Mesenchymal stem cell (in vitro differentiated cells and primary cell): Measurements from ENCODE around the gene PRKACA.
A peak's percentile ranks its signal among the peaks of the same experiment; 100 is the strongest.

ENCODE experiments used
- DNase-seq: peaks from one replicate; pipeline ENCODE4 v3.0.0-alpha.2; 2013
- H2AFZ ChIP-seq: one replicate; pipeline ENCODE4 v1.6.1; 2013; ENCODE audit warnings: low read depth, mild to moderate bottlenecking, control low read depth, inconsistent platforms, low read length, moderate library complexity
- H2AK5ac ChIP-seq: 2 replicates; pipeline ENCODE4 v1.6.1; 2013; ENCODE audit warnings: low read length, moderate library complexity, mild to moderate bottlenecking, inconsistent platforms; ENCODE audit not compliant: severe bottlenecking
- H2BK120ac ChIP-seq: one replicate; pipeline ENCODE4 v1.6.1; 2013; ENCODE audit warnings: low read depth, mild to moderate bottlenecking, inconsistent platforms, low read length, moderate library complexity
- H2BK12ac ChIP-seq, 2 experiments: one replicate each; pipeline ENCODE4 v1.6.1; 2013; ENCODE audit warnings: inconsistent platforms in 2 of 2, low read length in 2 of 2, mild to moderate bottlenecking in 2 of 2, moderate library complexity in 2 of 2, control low read depth in 1 of 2
- H2BK15ac ChIP-seq: one replicate; pipeline ENCODE4 v1.6.1; 2013; ENCODE audit warnings: mild to moderate bottlenecking, low read depth, inconsistent platforms; ENCODE audit not compliant: poor library complexity, severe bottlenecking
- H2BK5ac ChIP-seq: 2 replicates; pipeline ENCODE4 v1.6.1; 2013; ENCODE audit warnings: low read depth, mild to moderate bottlenecking, low read length, control low read depth, inconsistent platforms; ENCODE audit not compliant: poor library complexity, severe bottlenecking
- H3K14ac ChIP-seq, 2 experiments: one replicate each; pipeline ENCODE4 v1.6.1; 2013; ENCODE audit warnings: inconsistent platforms in 2 of 2, low read length in 2 of 2, control low read depth in 1 of 2, mild to moderate bottlenecking in 1 of 2, moderate library complexity in 1 of 2
- H3K18ac ChIP-seq, 2 experiments: one replicate each; pipeline ENCODE4 v1.6.1; 2013; ENCODE audit warnings: inconsistent platforms in 2 of 2, low read length in 2 of 2, control low read depth in 1 of 2, low read depth in 1 of 2, mild to moderate bottlenecking in 1 of 2
- H3K23ac ChIP-seq, 2 experiments: one replicate each; pipeline ENCODE4 v1.6.1; 2013; ENCODE audit warnings: inconsistent platforms in 2 of 2, low read length in 2 of 2, mild to moderate bottlenecking in 2 of 2, moderate library complexity in 2 of 2, control low read depth in 1 of 2
- H3K27ac ChIP-seq: 2 replicates; pipeline ENCODE4 v1.5.1; 2013; ENCODE audit warnings: mild to moderate bottlenecking, moderate library complexity, low read length, control low read depth, inconsistent platforms; ENCODE audit not compliant: poor library complexity, severe bottlenecking
- H3K27me3 ChIP-seq, 2 experiments: 2 replicates each; pipeline versions ENCODE4 v1.6.1 to v1.7.0; 2013; ENCODE audit warnings: low read length in 2 of 2, mild to moderate bottlenecking in 2 of 2, moderate library complexity in 2 of 2, control low read depth in 1 of 2, inconsistent platforms in 1 of 2; ENCODE audit not compliant: control insufficient read depth in 1 of 2, insufficient read depth in 1 of 2
- H3K36me3 ChIP-seq, 2 experiments: 2 replicates each; pipeline versions ENCODE4 v1.6.1 to v1.7.0; 2013; ENCODE audit warnings: low read length in 2 of 2, control low read depth in 1 of 2, inconsistent platforms in 1 of 2, low read depth in 1 of 2, mild to moderate bottlenecking in 1 of 2; ENCODE audit not compliant: insufficient read depth in 2 of 2, control insufficient read depth in 1 of 2
- H3K4ac ChIP-seq, 2 experiments: one replicate each; pipeline ENCODE4 v1.6.1; 2013; ENCODE audit warnings: inconsistent platforms in 2 of 2, low read length in 2 of 2, mild to moderate bottlenecking in 2 of 2, moderate library complexity in 2 of 2, control low read depth in 1 of 2, low read depth in 1 of 2
- H3K4me1 ChIP-seq: 2 replicates; pipeline ENCODE4 v1.6.1; 2013; ENCODE audit warnings: low read depth, low read length, control low read depth; ENCODE audit not compliant: control insufficient read depth, insufficient read depth
- H3K4me2 ChIP-seq: 2 replicates; pipeline ENCODE4 v1.6.1; 2013; ENCODE audit warnings: low read length, mild to moderate bottlenecking, inconsistent platforms; ENCODE audit not compliant: poor library complexity, severe bottlenecking
- H3K4me3 ChIP-seq, 2 experiments: 2 replicates each; pipeline versions ENCODE4 v1.5.1 to v1.7.0; 2013; ENCODE audit warnings: low read length in 2 of 2, mild to moderate bottlenecking in 2 of 2, control low read depth in 1 of 2, low read depth in 1 of 2; ENCODE audit not compliant: insufficient read depth in 1 of 2
- H3K79me1 ChIP-seq: replicated peaks from 2 replicates; pipeline ENCODE4 v1.6.1; 2013; ENCODE audit warnings: mild to moderate bottlenecking, control low read depth, low read length, inconsistent platforms; ENCODE audit not compliant: poor library complexity, severe bottlenecking
- H3K9ac ChIP-seq: 2 replicates; pipeline ENCODE4 v1.7.0; 2013; ENCODE audit warnings: mild to moderate bottlenecking, low read length, moderate library complexity
- H3K9me3 ChIP-seq: 2 replicates; pipeline ENCODE4 v1.7.0; 2013; ENCODE audit warnings: mild to moderate bottlenecking, low read length; ENCODE audit not compliant: control insufficient read depth
- H4K8ac ChIP-seq: one replicate; pipeline ENCODE4 v1.6.1; 2013; ENCODE audit warnings: inconsistent platforms, mild to moderate bottlenecking, low read length, moderate library complexity
- H4K91ac ChIP-seq: one replicate; pipeline ENCODE4 v1.6.1; 2013; ENCODE audit warnings: mild to moderate bottlenecking, low read length, inconsistent platforms
- WGBS: methylation state at CpG from one replicate; pipeline ENCODE4 v1.1.7; 2013; ENCODE audit warnings: mixed read lengths; 5-methylcytosine and 5-hydroxymethylcytosine counted together

The PRKACA gene

GRCh38 chr19:14073925-14074838 is 43.4 kb downstream of the PRKACA start:
- peak overlapping the region; percentile 47 for H2AFZ ChIP-seq
- no peaks in the 10 kb centered on the region for H3K9me3 ChIP-seq
- H3K23ac ChIP-seq = peak overlapping the region in 1 of 2 experiments; percentile 40
- H4K8ac ChIP-seq = peak overlapping the region; percentile 35
- H3K4me2 ChIP-seq = peak overlapping the region; percentile 95
- peak overlapping the region; percentile 69 to 93 for H3K4me3 ChIP-seq
- H3K18ac ChIP-seq = peak overlapping the region in 1 of 2 experiments; percentile 4
- H3K27me3 ChIP-seq = peaks cover 0 to 3% of the 10 kb centered on the region in 2 experiments
- no peak overlapping the region for H2AK5ac ChIP-seq
- H4K91ac ChIP-seq = no peak overlapping the region
- WGBS = 14% methylated on average over 42 of the region's 44 CpGs
- peak; percentile 63 for DNase-seq
- H2BK15ac ChIP-seq = peak overlapping the region; percentile 18
- H2BK5ac ChIP-seq = no peak overlapping the region
- H3K27ac ChIP-seq = no peak overlapping the region
- H3K4ac ChIP-seq = peak overlapping the region in 1 of 2 experiments; percentile 11
- H3K14ac ChIP-seq = peak overlapping the region in 1 of 2 experiments; percentile 23
- H3K9ac ChIP-seq = peak overlapping the region; percentile 90
- H3K36me3 ChIP-seq = no peaks in the 10 kb centered on the region
- peaks cover 29% of the 10 kb centered on the region for H3K4me1 ChIP-seq
- peak overlapping the region in 1 of 2 experiments; percentile 38 for H2BK12ac ChIP-seq
- no peak overlapping the region for H2BK120ac ChIP-seq
- H3K79me1 ChIP-seq = peaks cover 3% of the 10 kb centered on the region

GRCh38 chr19:14073261-14073924 is 44.2 kb downstream of the PRKACA start:
- H3K36me3 ChIP-seq = no peaks in the 10 kb centered on the region
- H3K4ac ChIP-seq = no peak overlapping the region
- H3K27me3 ChIP-seq = peaks cover 0 to 3% of the 10 kb centered on the region in 2 experiments
- peaks cover 29% of the 10 kb centered on the region for H3K4me1 ChIP-seq
- no peaks in the 10 kb centered on the region for H3K9me3 ChIP-seq
- WGBS = under 1% methylated on average over 48 of the region's 106 CpGs
- H3K14ac ChIP-seq = peak overlapping the region in 1 of 2 experiments; percentile 23
- no peak overlapping the region for H3K27ac ChIP-seq
- H3K18ac ChIP-seq = peak overlapping the region in 1 of 2 experiments; percentile 61
- H4K8ac ChIP-seq = peak overlapping the region; percentile 72
- peak overlapping the region; percentile 69 to 93 for H3K4me3 ChIP-seq
- peak overlapping the region; percentile 90 for H3K9ac ChIP-seq
- no peak overlapping the region for H2BK15ac ChIP-seq
- H2BK120ac ChIP-seq = no peak overlapping the region
- H3K4me2 ChIP-seq = peak overlapping the region; percentile 95
- peak overlapping the region; percentile 47 for H2AFZ ChIP-seq
- H3K79me1 ChIP-seq = peaks cover 3% of the 10 kb centered on the region
- no peak overlapping the region for H3K23ac ChIP-seq
- peak; percentile 75 for DNase-seq
- H2AK5ac ChIP-seq = no peak overlapping the region
- no peak overlapping the region for H2BK5ac ChIP-seq
- H2BK12ac ChIP-seq = no peak overlapping the region
- H4K91ac ChIP-seq = peak overlapping the region; percentile 40

- DNase-seq = peak; percentile 61
- Histone ChIP-seq H3K18ac (peak within 1 kb of the TSS in 1 of 2 experiments; percentile 82), H3K9ac (peak within 1 kb of the TSS; percentile 90), H2AK5ac (no peak within 1 kb of the TSS), H3K23ac (no peak within 1 kb of the TSS), H3K79me1 (peaks cover 3% of the 10 kb centered on the region), H3K4me1 (peaks cover 29% of the 10 kb centered on the region), H2BK12ac (peak within 1 kb of the TSS in 1 of 2 experiments; percentile 19), H2AFZ (peak within 1 kb of the TSS; percentile 89), H3K27me3 (peaks cover 0 to 3% of the 10 kb centered on the region in 2 experiments), H4K91ac (peak within 1 kb of the TSS; percentile 40), H2BK5ac (no peak within 1 kb of the TSS), H3K14ac (peak within 1 kb of the TSS in 1 of 2 experiments; percentile 23), H2BK120ac (no peak within 1 kb of the TSS), H4K8ac (peak within 1 kb of the TSS; percentile 72), H3K27ac (no peak within 1 kb of the TSS), H3K9me3 (no peaks in the 10 kb centered on the region), H3K4ac (peak within 1 kb of the TSS in 1 of 2 experiments; percentile 13), H2BK15ac (peak within 1 kb of the TSS; percentile 20), H3K4me3 (peak within 1 kb of the TSS; percentile 69 to 93), H3K36me3 (no peaks in the 10 kb centered on the region), H3K4me2 (peak within 1 kb of the TSS; percentile 95)
- WGBS = 7% methylated on average over 50 of the region's 51 CpGs
These were observed 44.9 kb downstream of the PRKACA start, which contains the start of gene MISP3 for GRCh38 chr19:14072535-14073260. TSS of gene MISP3 (plus strand) at chr19:14072786. CDS start at chr19:14073310, 524 bp downstream.
